Panc1 (cell line): ENCODE results near the gene MSANTD3. TPM values are rescaled to one million over a fixed set of nuclear protein-coding genes. Genes with fewer than 3 reads are reported as not detected.

Source experiments
- ATAC-seq: fragments of 200-7000 bp; cut with Tn5 transposase; 2 replicates; pipeline ENCODE4 v1.9.1; 2020; ENCODE audit warnings: mild to moderate bottlenecking, moderate library complexity
- BruUV-seq: library from RNA; stranded (reverse); fragments of 400-500 nt; replicated peaks from 2 replicates; lab custom pipeline; 2021; lab: Mats Ljungman, UMichigan
- CTCF ChIA-PET: fragments of 300-600 bp; sonication (Branson Sonifier 250); formaldehyde crosslinking; loops from one replicate; lab custom pipeline; 2022; ENCODE audit warnings: antibody characterized with exemption; lab: Charles Lee
- POLR2A ChIA-PET: fragments of 300-600 bp; sonication (Branson Sonifier 250); formaldehyde crosslinking; loops from one replicate; lab custom pipeline; 2022; ENCODE audit warnings: antibody characterized with exemption; lab: Charles Lee
- DNase-seq: peaks from one replicate; pipeline ENCODE4 v3.0.0-alpha.2; 2010; ENCODE audit warnings: low read depth, low spot score
- H3K27ac ChIP-seq: 2 replicates; pipeline ENCODE4 v1.5.1; 2011; ENCODE audit warnings: mild to moderate bottlenecking, low read length, inconsistent platforms
- H3K27me3 ChIP-seq: fragments of 200-500 bp; sonication (Bioruptor generic); 2 replicates; pipeline ENCODE4 v1.6.0; 2014; ENCODE audit warnings: low read length, inconsistent platforms; ENCODE audit not compliant: control insufficient read depth, insufficient read depth
- H3K36me3 ChIP-seq: fragments of 200-500 bp; sonication (Bioruptor generic); 2 replicates; pipeline ENCODE4 v1.5.1; 2014; ENCODE audit warnings: inconsistent platforms, mild to moderate bottlenecking, low read length, moderate library complexity; ENCODE audit not compliant: control insufficient read depth, insufficient read depth
- H3K4me1 ChIP-seq: 2 replicates; pipeline ENCODE4 v1.5.1; 2011; ENCODE audit warnings: inconsistent platforms, mild to moderate bottlenecking, low read length, moderate library complexity; ENCODE audit not compliant: control insufficient read depth, insufficient read depth
- H3K4me3 ChIP-seq, 2 experiments: 2 replicates each; pipeline ENCODE4 v1.5.1; 2011 to 2012; ENCODE audit warnings: low read depth in 2 of 2, low read length in 2 of 2, mild to moderate bottlenecking in 2 of 2, inconsistent platforms in 1 of 2, moderate library complexity in 1 of 2
- H3K9me3 ChIP-seq: fragments of 200-500 bp; sonication (Bioruptor generic); 2 replicates; pipeline ENCODE4 v1.5.1; 2014; ENCODE audit warnings: low read depth, mild to moderate bottlenecking, inconsistent platforms, low read length, moderate library complexity; ENCODE audit not compliant: control insufficient read depth, insufficient read depth
- POLR2AphosphoS5 ChIP-seq: IDR thresholded peaks from 2 replicates; pipeline ENCODE4 v1.6.1; 2012; ENCODE audit warnings: mild to moderate bottlenecking, low read depth, low read length, moderate library complexity
- REST ChIP-seq, 2 experiments: IDR thresholded peaks; 2 replicates each; pipeline ENCODE4 v1.6.1; 2011 to 2012; ENCODE audit warnings: low read depth in 2 of 2, control low read depth in 1 of 2, low read length in 1 of 2, mild to moderate bottlenecking in 1 of 2, moderate library complexity in 1 of 2; ENCODE audit not compliant: insufficient read depth in 1 of 2
- SIN3A ChIP-seq: IDR thresholded peaks from 2 replicates; pipeline ENCODE4 v1.6.1; 2012; ENCODE audit warnings: low read depth, mild to moderate bottlenecking, low read length, moderate library complexity, borderline replicate concordance; ENCODE audit not compliant: insufficient read depth
- TCF7L2 ChIP-seq: IDR thresholded peaks from 2 replicates; pipeline ENCODE4 v1.6.1; 2011; ENCODE audit warnings: mild to moderate bottlenecking, low read depth, low read length, inconsistent platforms
- in situ Hi-C: cut with HindIII; loops from 2 replicates; pipeline ENCODE4 v1.10.0; 2016; ENCODE audit warnings: low sequenced_read_pairs, low pct_unique_long_range_greater_than_20kb
- intact Hi-C: fragments of 100-400 bp; cut with micrococcal nuclease; formaldehyde crosslinking; loops from one replicate; pipeline ENCODE4 v1.10.0; 2022; ENCODE audit not compliant: unreplicated experiment
- total RNA-seq: library from RNA; stranded (reverse); gene quantifications from one replicate; pipeline ENCODE4 v1.2.1, GENCODE V29; 2021; ENCODE audit not compliant: unreplicated experiment
- TF ChIP-seq, protein P1 (sequence below): fragments of 450-650 bp; IDR thresholded peaks from 2 replicates; pipeline ENCODE4 v1.5.1; 2017; ENCODE audit warnings: mild to moderate bottlenecking

Gene MSANTD3
- total RNA-seq, 1 experiment from 2014 or later, result 58.7 TPM

- intact Hi-C loops (no loop called here), in situ Hi-C loops (no loop called here)
- no peak overlapping the region for H3K27ac ChIP-seq
- BruUV-seq, result no TSS peak
- H3K4me1 ChIP-seq, result peaks cover 2% of the 10 kb centered on the region; the same call in 1 of the 2 replicates
- H3K9me3 ChIP-seq, result no peaks in the 10 kb centered on the region
- POLR2A ChIA-PET, result no interaction called here
- ATAC-seq (no peak), DNase-seq (no peak)
- no peaks in the 10 kb centered on the region for H3K36me3 ChIP-seq
- TF ChIP-seq POLR2AphosphoS5 (no peak), TCF7L2 (no peak), REST (IDR thresholded peaks at IDR 0.05; ENCODE audit: insufficient read depth in 1 of 2, low read depth in 2 of 2, low read length in 1 of 2) (no peak), SIN3A (no peak)
- TF ChIP-seq, protein P1, sequence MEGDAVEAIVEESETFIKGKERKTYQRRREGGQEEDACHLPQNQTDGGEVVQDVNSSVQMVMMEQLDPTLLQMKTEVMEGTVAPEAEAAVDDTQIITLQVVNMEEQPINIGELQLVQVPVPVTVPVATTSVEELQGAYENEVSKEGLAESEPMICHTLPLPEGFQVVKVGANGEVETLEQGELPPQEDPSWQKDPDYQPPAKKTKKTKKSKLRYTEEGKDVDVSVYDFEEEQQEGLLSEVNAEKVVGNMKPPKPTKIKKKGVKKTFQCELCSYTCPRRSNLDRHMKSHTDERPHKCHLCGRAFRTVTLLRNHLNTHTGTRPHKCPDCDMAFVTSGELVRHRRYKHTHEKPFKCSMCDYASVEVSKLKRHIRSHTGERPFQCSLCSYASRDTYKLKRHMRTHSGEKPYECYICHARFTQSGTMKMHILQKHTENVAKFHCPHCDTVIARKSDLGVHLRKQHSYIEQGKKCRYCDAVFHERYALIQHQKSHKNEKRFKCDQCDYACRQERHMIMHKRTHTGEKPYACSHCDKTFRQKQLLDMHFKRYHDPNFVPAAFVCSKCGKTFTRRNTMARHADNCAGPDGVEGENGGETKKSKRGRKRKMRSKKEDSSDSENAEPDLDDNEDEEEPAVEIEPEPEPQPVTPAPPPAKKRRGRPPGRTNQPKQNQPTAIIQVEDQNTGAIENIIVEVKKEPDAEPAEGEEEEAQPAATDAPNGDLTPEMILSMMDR, result no peak
- CTCF ChIA-PET, result no interaction called here
- H3K4me3 ChIP-seq, result no peak overlapping the region
- H3K27me3 ChIP-seq, result no peaks in the 10 kb centered on the region
Observed at GRCh38 chr9:100408546-100409175, 18.3 kb upstream of the MSANTD3 start.

DNA sequence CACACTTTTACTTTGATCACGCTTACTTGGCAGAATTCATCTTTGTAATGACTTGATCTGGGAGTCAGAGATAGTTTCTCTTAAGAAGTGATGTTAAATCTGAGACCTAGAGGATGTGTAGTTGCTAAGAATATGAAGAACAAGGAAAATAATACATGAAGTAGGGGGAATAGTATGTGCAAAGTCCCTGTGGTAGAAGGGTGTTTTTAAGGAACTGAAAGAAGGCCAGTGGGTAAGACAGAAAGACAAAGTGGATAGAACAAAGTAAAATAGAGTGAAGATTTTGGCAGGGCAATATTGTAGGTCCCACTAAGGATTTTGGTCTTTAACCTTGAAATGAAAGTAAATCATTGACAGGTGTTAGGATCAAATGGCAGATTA, 17.8 kb upstream of the MSANTD3 start:
- H3K36me3 ChIP-seq, result no peaks in the 10 kb centered on the region
- no peaks in the 10 kb centered on the region for H3K9me3 ChIP-seq
- no peak overlapping the region for H3K27ac ChIP-seq
- in situ Hi-C loops, result no loop called here
- POLR2A ChIA-PET, result no interaction called here
- no peaks in the 10 kb centered on the region for H3K27me3 ChIP-seq
- ATAC-seq, result no peak
- TF ChIP-seq, protein P1, result no peak
- TF ChIP-seq SIN3A (no peak), REST (IDR thresholded peaks at IDR 0.05; ENCODE audit: insufficient read depth in 1 of 2, low read depth in 2 of 2, low read length in 1 of 2) (no peak), POLR2AphosphoS5 (no peak), TCF7L2 (no peak)
- intact Hi-C loops, result no loop called here
- H3K4me3 ChIP-seq, result no peak overlapping the region
- no peak for DNase-seq
- H3K4me1 ChIP-seq, result peaks cover 2% of the 10 kb centered on the region; the same call in 1 of the 2 replicates
- CTCF ChIA-PET, result no interaction called here
- BruUV-seq, result no TSS peak
